ENCODE measurements around the gene COL4A3.

COL4A3 gene

DNA sequence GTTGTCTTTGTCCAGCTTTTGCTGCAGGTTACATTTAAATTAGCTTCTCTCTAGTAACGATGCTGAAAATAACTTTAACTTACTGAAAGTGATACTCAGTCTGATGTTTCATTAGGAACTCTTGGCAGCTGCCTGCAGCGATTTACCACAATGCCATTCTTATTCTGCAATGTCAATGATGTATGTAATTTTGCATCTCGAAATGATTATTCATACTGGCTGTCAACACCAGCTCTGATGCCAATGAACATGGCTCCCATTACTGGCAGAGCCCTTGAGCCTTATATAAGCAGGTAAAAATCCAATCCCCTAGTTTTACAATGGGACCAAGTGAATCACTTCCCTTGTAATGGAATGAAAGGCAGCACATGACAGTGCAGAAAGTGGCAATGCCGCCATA, 144.4 kb downstream of the COL4A3 start:
- Histone ChIP-seq H3K9ac (ENCODE audit: low read depth in 1 of 2, low read length in 2 of 2) (no peak overlapping the region), H3K36me3 (ENCODE audit: control insufficient read depth in 1 of 2, insufficient read depth in 2 of 2, low read length in 2 of 2) (no peaks in the 10 kb centered on the region), H3K4me1 (ENCODE audit: control insufficient read depth in 1 of 2, insufficient read depth in 2 of 2, low read length in 2 of 2) (no peaks in the 10 kb centered on the region), H3K9me3 (ENCODE audit: control insufficient read depth in 1 of 2, low read length in 2 of 2) (no peaks in the 10 kb centered on the region), H3K27ac (ENCODE audit: low read depth, low read length) (no peak overlapping the region), H3K27me3 (ENCODE audit: control insufficient read depth in 1 of 2, insufficient read depth in 2 of 2, low read length in 2 of 2) (no peaks in the 10 kb centered on the region), H3K4me3 (ENCODE audit: low read depth in 1 of 2, low read length in 2 of 2) (no peak overlapping the region)

GRCh38 chr2:227310756-227311110, 146.3 kb downstream of the COL4A3 start:
- Histone ChIP-seq H3K4me1 (ENCODE audit: control insufficient read depth in 1 of 2, insufficient read depth in 2 of 2, low read length in 2 of 2) (no peaks in the 10 kb centered on the region), H3K4me3 (ENCODE audit: low read depth in 1 of 2, low read length in 2 of 2) (no peak overlapping the region), H3K9ac (ENCODE audit: low read depth in 1 of 2, low read length in 2 of 2) (no peak overlapping the region), H3K9me3 (ENCODE audit: control insufficient read depth in 1 of 2, low read length in 2 of 2) (no peaks in the 10 kb centered on the region), H3K27ac (ENCODE audit: low read depth, low read length) (no peak overlapping the region), H3K36me3 (ENCODE audit: control insufficient read depth in 1 of 2, insufficient read depth in 2 of 2, low read length in 2 of 2) (no peaks in the 10 kb centered on the region), H3K27me3 (ENCODE audit: control insufficient read depth in 1 of 2, insufficient read depth in 2 of 2, low read length in 2 of 2) (no peaks in the 10 kb centered on the region)

- Histone ChIP-seq H3K4me1 (ENCODE audit: control insufficient read depth in 1 of 2, insufficient read depth in 2 of 2, low read length in 2 of 2) (no peaks in the 10 kb centered on the region), H3K27me3 (ENCODE audit: control insufficient read depth in 1 of 2, insufficient read depth in 2 of 2, low read length in 2 of 2) (no peaks in the 10 kb centered on the region), H3K9me3 (ENCODE audit: control insufficient read depth in 1 of 2, low read length in 2 of 2) (no peaks in the 10 kb centered on the region), H3K9ac (ENCODE audit: low read depth in 1 of 2, low read length in 2 of 2) (no peak overlapping the region), H3K27ac (ENCODE audit: low read depth, low read length) (no peak overlapping the region), H3K4me3 (ENCODE audit: low read depth in 1 of 2, low read length in 2 of 2) (no peak overlapping the region), H3K36me3 (ENCODE audit: control insufficient read depth in 1 of 2, insufficient read depth in 2 of 2, low read length in 2 of 2) (no peaks in the 10 kb centered on the region)
Measured at GRCh38 chr2:227311861-227312506, 147.6 kb downstream of the COL4A3 start.

- Histone ChIP-seq H3K9ac (ENCODE audit: low read depth in 1 of 2, low read length in 2 of 2) (no peak overlapping the region), H3K36me3 (ENCODE audit: control insufficient read depth in 1 of 2, insufficient read depth in 2 of 2, low read length in 2 of 2) (no peaks in the 10 kb centered on the region), H3K9me3 (ENCODE audit: control insufficient read depth in 1 of 2, low read length in 2 of 2) (no peaks in the 10 kb centered on the region), H3K27me3 (ENCODE audit: control insufficient read depth in 1 of 2, insufficient read depth in 2 of 2, low read length in 2 of 2) (no peaks in the 10 kb centered on the region), H3K4me1 (ENCODE audit: control insufficient read depth in 1 of 2, insufficient read depth in 2 of 2, low read length in 2 of 2) (no peaks in the 10 kb centered on the region), H3K27ac (ENCODE audit: low read depth, low read length) (no peak overlapping the region), H3K4me3 (ENCODE audit: low read depth in 1 of 2, low read length in 2 of 2) (no peak overlapping the region)
Measured at GRCh38 chr2:227312579-227312978, 148.2 kb downstream of the COL4A3 start.

DNA sequence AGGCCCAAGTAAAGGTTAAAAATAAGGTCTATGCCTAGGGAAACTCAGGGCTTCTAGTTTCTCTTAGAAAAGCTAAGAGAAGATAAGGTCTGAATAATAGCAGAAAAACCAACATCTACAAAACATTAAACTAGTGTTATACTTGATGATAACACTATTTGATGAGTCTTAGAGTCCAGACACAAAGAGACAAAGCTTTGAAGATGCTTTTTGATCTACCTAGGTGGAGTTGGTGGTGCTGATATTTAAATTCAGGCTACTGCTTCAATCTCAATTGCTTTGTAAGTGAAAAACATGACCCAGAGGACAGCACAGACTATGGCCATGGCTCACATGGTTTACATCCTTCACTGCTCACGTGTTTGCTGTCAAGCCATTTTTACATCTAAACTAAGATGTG, 148.9 kb downstream of the COL4A3 start:
- Histone ChIP-seq H3K9me3 (ENCODE audit: control insufficient read depth in 1 of 2, low read length in 2 of 2) (no peaks in the 10 kb centered on the region), H3K4me1 (ENCODE audit: control insufficient read depth in 1 of 2, insufficient read depth in 2 of 2, low read length in 2 of 2) (no peaks in the 10 kb centered on the region), H3K4me3 (ENCODE audit: low read depth in 1 of 2, low read length in 2 of 2) (no peak overlapping the region), H3K36me3 (ENCODE audit: control insufficient read depth in 1 of 2, insufficient read depth in 2 of 2, low read length in 2 of 2) (no peaks in the 10 kb centered on the region), H3K9ac (ENCODE audit: low read depth in 1 of 2, low read length in 2 of 2) (no peak overlapping the region), H3K27ac (ENCODE audit: low read depth, low read length) (no peak overlapping the region), H3K27me3 (ENCODE audit: control insufficient read depth in 1 of 2, insufficient read depth in 2 of 2, low read length in 2 of 2) (no peaks in the 10 kb centered on the region)

GRCh38 chr2:227317834-227318233, 153.4 kb downstream of the COL4A3 start:
- H3K9ac ChIP-seq (ENCODE audit: low read depth in 1 of 2, low read length in 2 of 2) = no peak overlapping the region
- H3K4me1 ChIP-seq (ENCODE audit: control insufficient read depth in 1 of 2, insufficient read depth in 2 of 2, low read length in 2 of 2) = no peaks in the 10 kb centered on the region
- no peaks in the 10 kb centered on the region for H3K36me3 ChIP-seq (ENCODE audit: control insufficient read depth in 1 of 2, insufficient read depth in 2 of 2, low read length in 2 of 2)
- no peaks in the 10 kb centered on the region for H3K27me3 ChIP-seq (ENCODE audit: control insufficient read depth in 1 of 2, insufficient read depth in 2 of 2, low read length in 2 of 2)
- H3K4me3 ChIP-seq (ENCODE audit: low read depth in 1 of 2, low read length in 2 of 2) = no peak overlapping the region
- H3K27ac ChIP-seq (ENCODE audit: low read depth, low read length) = no peak overlapping the region
- no peaks in the 10 kb centered on the region for H3K9me3 ChIP-seq (ENCODE audit: control insufficient read depth in 1 of 2, low read length in 2 of 2)

- Histone ChIP-seq H3K27ac (ENCODE audit: low read depth, low read length) (no peak overlapping the region), H3K27me3 (ENCODE audit: control insufficient read depth in 1 of 2, insufficient read depth in 2 of 2, low read length in 2 of 2) (no peaks in the 10 kb centered on the region), H3K9me3 (ENCODE audit: control insufficient read depth in 1 of 2, low read length in 2 of 2) (no peaks in the 10 kb centered on the region), H3K4me1 (ENCODE audit: control insufficient read depth in 1 of 2, insufficient read depth in 2 of 2, low read length in 2 of 2) (peaks cover 5 to 6% of the 10 kb centered on the region in 2 donors), H3K9ac (ENCODE audit: low read depth in 1 of 2, low read length in 2 of 2) (no peak overlapping the region), H3K36me3 (ENCODE audit: control insufficient read depth in 1 of 2, insufficient read depth in 2 of 2, low read length in 2 of 2) (no peaks in the 10 kb centered on the region), H3K4me3 (ENCODE audit: low read depth in 1 of 2, low read length in 2 of 2) (no peak overlapping the region)
Measured at GRCh38 chr2:227320305-227321094, 156.1 kb downstream of the COL4A3 start.

GRCh38 chr2:227322530-227323205, 158.2 kb downstream of the COL4A3 start:
- Histone ChIP-seq H3K27me3 (ENCODE audit: control insufficient read depth in 1 of 2, insufficient read depth in 2 of 2, low read length in 2 of 2) (no peaks in the 10 kb centered on the region), H3K9ac (ENCODE audit: low read depth in 1 of 2, low read length in 2 of 2) (no peak overlapping the region), H3K9me3 (ENCODE audit: control insufficient read depth in 1 of 2, low read length in 2 of 2) (no peaks in the 10 kb centered on the region), H3K4me3 (ENCODE audit: low read depth in 1 of 2, low read length in 2 of 2) (no peak overlapping the region), H3K36me3 (ENCODE audit: control insufficient read depth in 1 of 2, insufficient read depth in 2 of 2, low read length in 2 of 2) (no peaks in the 10 kb centered on the region), H3K4me1 (ENCODE audit: control insufficient read depth in 1 of 2, insufficient read depth in 2 of 2, low read length in 2 of 2) (peaks cover 23% of the 10 kb centered on the region in 2 donors), H3K27ac (ENCODE audit: low read depth, low read length) (no peak overlapping the region)

DNA sequence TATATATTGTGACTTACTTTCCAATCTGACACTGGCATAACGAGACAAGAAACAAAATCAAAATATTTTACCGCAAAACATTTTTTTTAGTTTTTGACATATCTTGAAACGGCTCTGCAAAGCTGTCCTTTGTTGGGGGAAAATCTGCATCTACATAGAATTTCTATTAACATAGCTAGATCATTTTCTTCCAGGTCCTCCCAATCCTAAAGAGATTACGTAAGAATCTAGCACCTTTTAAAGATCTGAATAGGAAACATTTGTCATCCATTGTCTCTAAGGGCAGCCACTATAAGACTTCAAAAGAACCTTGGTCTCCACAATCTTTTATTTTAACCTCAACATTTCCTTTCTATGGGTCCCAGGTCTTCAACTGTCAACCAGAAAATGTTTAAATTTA, 159.4 kb downstream of the COL4A3 start:
- no peaks in the 10 kb centered on the region for H3K27me3 ChIP-seq (ENCODE audit: control insufficient read depth in 1 of 2, insufficient read depth in 2 of 2, low read length in 2 of 2)
- no peak overlapping the region for H3K27ac ChIP-seq (ENCODE audit: low read depth, low read length)
- no peaks in the 10 kb centered on the region for H3K9me3 ChIP-seq (ENCODE audit: control insufficient read depth in 1 of 2, low read length in 2 of 2)
- H3K4me1 ChIP-seq (ENCODE audit: control insufficient read depth in 1 of 2, insufficient read depth in 2 of 2, low read length in 2 of 2) = peaks cover 24 to 25% of the 10 kb centered on the region in 2 donors
- no peak overlapping the region for H3K9ac ChIP-seq (ENCODE audit: low read depth in 1 of 2, low read length in 2 of 2)
- H3K4me3 ChIP-seq (ENCODE audit: low read depth in 1 of 2, low read length in 2 of 2) = no peak overlapping the region
- peaks cover 0 to 3% of the 10 kb centered on the region in 2 donors for H3K36me3 ChIP-seq (ENCODE audit: control insufficient read depth in 1 of 2, insufficient read depth in 2 of 2, low read length in 2 of 2)

GRCh38 chr2:227324642-227324994, 160.2 kb downstream of the COL4A3 start:
- Histone ChIP-seq H3K4me3 (ENCODE audit: low read depth in 1 of 2, low read length in 2 of 2) (peak overlapping the region; percentile 91 to 92), H3K36me3 (ENCODE audit: control insufficient read depth in 1 of 2, insufficient read depth in 2 of 2, low read length in 2 of 2) (peaks cover 0 to 4% of the 10 kb centered on the region in 2 donors), H3K27ac (ENCODE audit: low read depth, low read length) (no peak overlapping the region)

More at GRCh38 chr2:227324642-227324994, 160.2 kb downstream of the COL4A3 start:
- H3K9me3 ChIP-seq (ENCODE audit: control insufficient read depth in 1 of 2, low read length in 2 of 2) = no peaks in the 10 kb centered on the region
- H3K27me3 ChIP-seq (ENCODE audit: control insufficient read depth in 1 of 2, insufficient read depth in 2 of 2, low read length in 2 of 2) = no peaks in the 10 kb centered on the region
- H3K9ac ChIP-seq (ENCODE audit: low read depth in 1 of 2, low read length in 2 of 2) = peak overlapping the region; percentile 49 to 54
- H3K4me1 ChIP-seq (ENCODE audit: control insufficient read depth in 1 of 2, insufficient read depth in 2 of 2, low read length in 2 of 2) = peaks cover 24 to 25% of the 10 kb centered on the region in 2 donors

Data from duodenal mucosa (tissue), 2 donors.